Astrocyte (in vitro differentiated cells and primary cell): ENCODE data around the gene PCSK2. TPM values are rescaled to one million over a fixed set of nuclear protein-coding genes. Genes with fewer than 3 reads are reported as not detected.

ENCODE experiments used
- DNase-seq: peaks from one replicate; pipeline ENCODE4 v3.0.0-alpha.2; 2010; ENCODE audit warnings: low read depth
- FAIRE-seq: peaks from 2 replicates; lab custom pipeline; 2011; peaks lifted over from hg19 to GRCh38; lab: Jason Lieb, UNC
- H2AFZ ChIP-seq: 2 replicates; pipeline ENCODE4 v1.6.0; 2012; ENCODE audit warnings: low read depth, low read length, inconsistent platforms
- H3K27ac ChIP-seq: 2 replicates; pipeline ENCODE4 v1.5.1; 2011; ENCODE audit warnings: low read depth, low read length, inconsistent platforms
- H3K27me3 ChIP-seq: 2 replicates; pipeline ENCODE4 v1.6.0; 2011; ENCODE audit warnings: low read length, inconsistent platforms; ENCODE audit not compliant: insufficient read depth
- H3K36me3 ChIP-seq: 2 replicates; pipeline ENCODE4 v1.5.1; 2011; ENCODE audit warnings: low read length, inconsistent platforms; ENCODE audit not compliant: insufficient read depth
- H3K4me1 ChIP-seq: 2 replicates; pipeline ENCODE4 v1.5.1; 2011; ENCODE audit warnings: low read length, inconsistent platforms; ENCODE audit not compliant: insufficient read depth
- H3K4me2 ChIP-seq: 2 replicates; pipeline ENCODE4 v1.6.0; 2012; ENCODE audit warnings: low read length, inconsistent platforms
- H3K4me3 ChIP-seq: 2 replicates; pipeline ENCODE4 v1.5.1; 2011; ENCODE audit warnings: low read depth, mild to moderate bottlenecking, low read length, inconsistent platforms; ENCODE audit not compliant: insufficient read depth
- H3K79me2 ChIP-seq: 2 replicates; pipeline ENCODE4 v1.6.0; 2012; ENCODE audit warnings: mild to moderate bottlenecking, low read length, inconsistent platforms; ENCODE audit not compliant: insufficient read depth
- H3K9ac ChIP-seq: 2 replicates; pipeline ENCODE4 v1.6.0; 2012; ENCODE audit warnings: mild to moderate bottlenecking, low read length, inconsistent platforms
- H3K9me3 ChIP-seq: 2 replicates; pipeline ENCODE4 v1.5.1; 2012; ENCODE audit warnings: low read depth, mild to moderate bottlenecking, low read length, inconsistent platforms; ENCODE audit not compliant: insufficient read depth
- H4K20me1 ChIP-seq: 2 replicates; pipeline ENCODE4 v1.6.0; 2012; ENCODE audit warnings: low read length, inconsistent platforms; ENCODE audit not compliant: insufficient read depth
- H3K27ac Mint-ChIP-seq: one replicate; pipeline ENCODE4 v1.8.0; 2021; ENCODE audit warnings: mild to moderate bottlenecking, mixed read lengths; ENCODE audit not compliant: unreplicated experiment
- H3K27me3 Mint-ChIP-seq: one replicate; pipeline ENCODE4 v1.8.0; 2021; ENCODE audit warnings: low read depth, mixed read lengths; ENCODE audit not compliant: unreplicated experiment
- H3K36me3 Mint-ChIP-seq: one replicate; pipeline ENCODE4 v1.8.0; 2021; ENCODE audit warnings: low read depth, mixed read lengths; ENCODE audit not compliant: unreplicated experiment
- H3K4me1 Mint-ChIP-seq: one replicate; pipeline ENCODE4 v1.8.0; 2021; ENCODE audit warnings: low read depth, mixed read lengths; ENCODE audit not compliant: unreplicated experiment
- H3K4me3 Mint-ChIP-seq: one replicate; pipeline ENCODE4 v1.8.0; 2021; ENCODE audit warnings: mild to moderate bottlenecking, moderate library complexity, mixed read lengths; ENCODE audit not compliant: unreplicated experiment
- H3K9me3 Mint-ChIP-seq: one replicate; pipeline ENCODE4 v1.8.0; 2021; ENCODE audit warnings: mild to moderate bottlenecking, mixed read lengths; ENCODE audit not compliant: unreplicated experiment
- EZH2 ChIP-seq: IDR thresholded peaks from 2 replicates; pipeline ENCODE4 v1.6.1; 2012; ENCODE audit warnings: mild to moderate bottlenecking, low read length, inconsistent platforms; ENCODE audit not compliant: insufficient read depth
- total RNA-seq: library from RNA; stranded (reverse); gene quantifications from 2 replicates; pipeline ENCODE4 v1.2.1, GENCODE V29; 2021
- TF ChIP-seq, protein P1 (sequence below): IDR thresholded peaks from 2 replicates; pipeline ENCODE4 v1.5.1; 2011; ENCODE audit warnings: low read depth, mild to moderate bottlenecking, inconsistent platforms, low read length, moderate library complexity; ENCODE audit not compliant: insufficient read depth

Gene PCSK2
- total RNA-seq, 1 donor from 2014 or later = not detected

DNA sequence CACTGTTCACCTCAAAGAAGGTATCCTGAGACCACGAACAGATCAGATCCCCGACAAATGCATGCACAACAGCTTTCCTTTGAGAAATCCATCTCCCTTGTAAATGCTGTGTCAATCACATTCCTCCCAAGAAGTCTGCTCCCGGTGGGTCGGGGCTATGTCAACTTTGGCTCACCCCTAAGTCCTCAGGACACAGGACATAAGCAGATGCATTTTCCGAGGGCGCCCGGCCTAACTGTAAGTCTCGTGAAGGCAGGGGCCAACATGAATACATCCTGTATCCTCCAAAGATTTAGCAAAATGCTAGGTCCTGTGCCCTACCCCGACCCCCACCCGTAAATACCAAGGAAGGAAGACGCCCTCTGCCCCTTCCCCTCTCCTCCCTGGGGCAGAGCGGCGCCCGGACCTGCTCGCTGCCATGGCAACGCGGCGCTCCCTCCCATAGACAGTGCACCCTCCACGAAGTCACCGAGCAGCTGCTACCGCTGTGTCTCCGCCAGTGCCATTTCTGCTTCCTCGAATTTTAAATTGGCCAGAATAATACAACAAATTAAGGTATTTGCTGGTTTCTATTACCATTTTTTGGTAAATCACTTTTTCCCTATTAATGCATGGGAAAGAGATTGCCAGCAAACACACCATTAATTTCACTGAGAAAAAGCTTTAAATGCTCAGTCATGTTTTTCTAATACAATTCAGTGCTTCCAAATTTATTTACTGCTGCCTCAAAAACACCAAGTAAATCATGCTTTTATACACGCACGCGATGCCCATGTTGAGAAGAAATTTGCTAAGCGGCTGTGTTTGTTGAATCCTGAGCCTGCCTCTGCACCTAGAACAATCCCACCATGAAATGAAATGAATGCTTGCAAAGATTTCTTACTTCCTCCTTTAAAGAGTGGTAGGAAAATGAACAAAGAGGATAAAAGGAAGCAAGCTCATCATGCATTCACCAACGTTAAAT, 100.6 kb downstream of the PCSK2 start:
- Mint-ChIP-seq H3K4me1 (no peaks in the 10 kb centered on the region), H3K4me3 (no peak overlapping the region), H3K27ac (no peak overlapping the region), H3K36me3 (no peaks in the 10 kb centered on the region), H3K27me3 (peaks cover 3% of the 10 kb centered on the region), H3K9me3 (no peaks in the 10 kb centered on the region)
- Histone ChIP-seq H3K4me3 (no peak overlapping the region), H4K20me1 (no peaks in the 10 kb centered on the region), H3K79me2 (no peaks in the 10 kb centered on the region), H3K27ac (no peak overlapping the region), H3K4me2 (no peak overlapping the region), H3K4me1 (no peaks in the 10 kb centered on the region), H3K9ac (no peak overlapping the region), H3K27me3 (peaks cover 6% of the 10 kb centered on the region), H2AFZ (no peak overlapping the region), H3K9me3 (no peaks in the 10 kb centered on the region), H3K36me3 (no peaks in the 10 kb centered on the region)
- FAIRE-seq = no peak
- DNase-seq = no peak
- TF ChIP-seq, protein P1, sequence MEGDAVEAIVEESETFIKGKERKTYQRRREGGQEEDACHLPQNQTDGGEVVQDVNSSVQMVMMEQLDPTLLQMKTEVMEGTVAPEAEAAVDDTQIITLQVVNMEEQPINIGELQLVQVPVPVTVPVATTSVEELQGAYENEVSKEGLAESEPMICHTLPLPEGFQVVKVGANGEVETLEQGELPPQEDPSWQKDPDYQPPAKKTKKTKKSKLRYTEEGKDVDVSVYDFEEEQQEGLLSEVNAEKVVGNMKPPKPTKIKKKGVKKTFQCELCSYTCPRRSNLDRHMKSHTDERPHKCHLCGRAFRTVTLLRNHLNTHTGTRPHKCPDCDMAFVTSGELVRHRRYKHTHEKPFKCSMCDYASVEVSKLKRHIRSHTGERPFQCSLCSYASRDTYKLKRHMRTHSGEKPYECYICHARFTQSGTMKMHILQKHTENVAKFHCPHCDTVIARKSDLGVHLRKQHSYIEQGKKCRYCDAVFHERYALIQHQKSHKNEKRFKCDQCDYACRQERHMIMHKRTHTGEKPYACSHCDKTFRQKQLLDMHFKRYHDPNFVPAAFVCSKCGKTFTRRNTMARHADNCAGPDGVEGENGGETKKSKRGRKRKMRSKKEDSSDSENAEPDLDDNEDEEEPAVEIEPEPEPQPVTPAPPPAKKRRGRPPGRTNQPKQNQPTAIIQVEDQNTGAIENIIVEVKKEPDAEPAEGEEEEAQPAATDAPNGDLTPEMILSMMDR = no peak
- no peak for TF ChIP-seq EZH2

DNA sequence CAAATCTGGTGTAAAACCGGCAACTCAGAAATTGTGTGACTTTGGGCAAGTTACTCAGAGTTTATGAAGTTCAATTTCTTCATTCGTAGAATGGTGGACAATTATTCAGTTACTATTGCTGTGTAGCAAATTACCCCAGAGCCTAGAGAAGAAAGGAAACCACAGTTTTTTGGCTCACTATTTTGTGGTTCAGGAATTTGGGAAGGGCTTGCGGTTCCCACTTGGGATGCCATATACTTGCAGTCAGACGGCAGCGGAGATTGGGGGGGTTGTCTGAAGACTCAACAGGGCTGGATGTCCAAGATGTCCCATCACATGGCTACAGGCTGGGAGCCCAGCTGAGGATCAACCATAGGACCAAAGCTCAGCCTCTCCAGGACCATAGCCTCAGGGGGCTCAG, 108.1 kb downstream of the PCSK2 start:
- H3K4me1 Mint-ChIP-seq = no peaks in the 10 kb centered on the region
- no peaks in the 10 kb centered on the region for H3K36me3 ChIP-seq
- no peak overlapping the region for H3K4me3 Mint-ChIP-seq
- no peaks in the 10 kb centered on the region for H3K27me3 ChIP-seq
- no peak overlapping the region for H3K4me3 ChIP-seq
- no peak overlapping the region for H3K9ac ChIP-seq
- H3K79me2 ChIP-seq = no peaks in the 10 kb centered on the region
- no peaks in the 10 kb centered on the region for H3K9me3 Mint-ChIP-seq
- no peaks in the 10 kb centered on the region for H3K36me3 Mint-ChIP-seq
- H3K4me1 ChIP-seq = no peaks in the 10 kb centered on the region
- H4K20me1 ChIP-seq = no peaks in the 10 kb centered on the region
- no peak for FAIRE-seq
- H3K4me2 ChIP-seq = no peak overlapping the region
- H3K27ac Mint-ChIP-seq = no peak overlapping the region
- TF ChIP-seq EZH2 = no peak
- TF ChIP-seq, protein P1 = no peak
- no peak for DNase-seq
- no peak overlapping the region for H2AFZ ChIP-seq
- no peak overlapping the region for H3K27ac ChIP-seq
- peaks cover 7% of the 10 kb centered on the region for H3K27me3 Mint-ChIP-seq
- no peaks in the 10 kb centered on the region for H3K9me3 ChIP-seq

DNA sequence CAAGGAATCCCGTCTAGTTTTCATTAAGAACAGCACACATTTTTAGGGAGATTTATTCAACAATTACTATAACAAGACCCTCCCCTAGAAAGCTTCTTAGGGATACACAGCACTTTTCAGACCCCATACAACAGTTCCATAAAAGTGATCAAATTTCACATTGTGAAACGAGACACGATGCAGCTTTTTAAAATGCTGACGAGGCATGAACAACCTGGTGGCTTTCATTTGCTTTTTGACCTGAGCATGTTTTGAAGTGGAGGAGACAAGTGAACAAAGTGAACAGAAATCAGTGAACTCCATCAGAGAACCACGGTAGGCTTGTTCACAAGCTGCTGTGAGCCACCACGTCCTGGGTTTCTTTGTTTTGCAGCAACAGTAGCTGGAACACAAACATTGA, 112.2 kb downstream of the PCSK2 start:
- H3K9me3 ChIP-seq = no peaks in the 10 kb centered on the region
- no peaks in the 10 kb centered on the region for H3K27me3 ChIP-seq
- Mint-ChIP-seq H3K27me3 (peaks cover 5% of the 10 kb centered on the region), H3K27ac (no peak overlapping the region), H3K36me3 (no peaks in the 10 kb centered on the region), H3K4me3 (no peak overlapping the region), H3K4me1 (no peaks in the 10 kb centered on the region), H3K9me3 (no peaks in the 10 kb centered on the region)
- no peak overlapping the region for H2AFZ ChIP-seq
- FAIRE-seq (no peak), DNase-seq (no peak)
- no peak overlapping the region for H3K4me3 ChIP-seq
- TF ChIP-seq, protein P1 = no peak
- no peaks in the 10 kb centered on the region for H3K36me3 ChIP-seq
- H3K4me1 ChIP-seq = no peaks in the 10 kb centered on the region
- H4K20me1 ChIP-seq = no peaks in the 10 kb centered on the region
- H3K9ac ChIP-seq = no peak overlapping the region
- H3K4me2 ChIP-seq = no peak overlapping the region
- H3K27ac ChIP-seq = no peak overlapping the region
- no peaks in the 10 kb centered on the region for H3K79me2 ChIP-seq
